Inferior parietal cortex (tissue), 1 donor: ENCODE measurements around the gene KCNJ9.
"Not testable (repeated sequence)": the region's sequence is repeated elsewhere in the genome, so short reads cannot be mapped to it uniquely, and the experiment has no call there.

ENCODE experiments used
- DNase-seq: peaks from one replicate; pipeline ENCODE4 v3.0.0-alpha.2; 2016; ENCODE audit errors: extremely low spot score

Gene KCNJ9

GRCh38 chr1:160081261-160081936 is at the start of gene KCNJ9:
TSS of gene KCNJ9 (plus strand) at chr1:160081538. CDS start at chr1:160084031, 2,493 bp downstream.
- DNase-seq, result peak; percentile 86

- DNase-seq, result no peak
These were observed 49.0 kb upstream of the KCNJ9 start for GRCh38 chr1:160032165-160032820.

DNA sequence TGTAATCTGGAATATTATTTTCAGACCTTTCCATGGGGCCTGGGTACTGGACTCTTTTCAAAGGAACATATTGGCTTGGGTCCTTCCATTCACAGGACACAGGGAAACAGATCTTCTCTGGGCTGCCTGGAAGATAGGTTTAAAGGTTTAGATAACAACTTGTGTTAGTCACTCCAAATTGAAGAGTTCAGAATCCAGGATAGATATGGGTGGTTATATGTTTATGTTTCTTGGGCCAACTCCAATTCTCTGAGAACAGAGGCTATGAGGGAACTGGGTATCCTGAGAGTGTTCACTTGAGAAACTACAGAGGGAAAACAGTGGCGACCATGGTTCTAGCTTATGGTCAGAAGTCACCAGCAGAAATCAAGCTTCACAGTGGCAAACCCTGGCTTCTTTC is 40.9 kb upstream of the KCNJ9 start:
- no peak for DNase-seq

DNA sequence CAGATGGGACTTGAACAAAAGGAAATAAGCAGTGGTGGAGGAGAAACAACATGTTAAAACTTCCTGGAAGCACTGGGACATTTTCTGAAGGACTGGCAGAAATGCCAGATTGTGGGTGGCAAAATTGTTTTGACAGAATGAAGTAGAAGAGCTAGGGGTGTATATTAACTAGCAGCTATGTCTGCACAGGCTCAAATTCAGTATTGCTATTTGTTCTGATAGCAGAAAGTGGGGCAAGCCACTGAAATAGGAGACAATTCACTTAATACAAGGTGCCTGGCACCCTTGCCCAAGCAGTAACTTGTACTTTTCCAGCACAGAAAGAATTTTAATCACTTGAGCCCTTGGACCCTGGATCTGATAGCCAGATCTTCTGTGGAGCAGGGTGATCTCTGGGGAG is 37.8 kb upstream of the KCNJ9 start:
- no peak for DNase-seq

- no peak for DNase-seq
These were observed 35.7 kb upstream of the KCNJ9 start for GRCh38 chr1:160045653-160046052.

DNA sequence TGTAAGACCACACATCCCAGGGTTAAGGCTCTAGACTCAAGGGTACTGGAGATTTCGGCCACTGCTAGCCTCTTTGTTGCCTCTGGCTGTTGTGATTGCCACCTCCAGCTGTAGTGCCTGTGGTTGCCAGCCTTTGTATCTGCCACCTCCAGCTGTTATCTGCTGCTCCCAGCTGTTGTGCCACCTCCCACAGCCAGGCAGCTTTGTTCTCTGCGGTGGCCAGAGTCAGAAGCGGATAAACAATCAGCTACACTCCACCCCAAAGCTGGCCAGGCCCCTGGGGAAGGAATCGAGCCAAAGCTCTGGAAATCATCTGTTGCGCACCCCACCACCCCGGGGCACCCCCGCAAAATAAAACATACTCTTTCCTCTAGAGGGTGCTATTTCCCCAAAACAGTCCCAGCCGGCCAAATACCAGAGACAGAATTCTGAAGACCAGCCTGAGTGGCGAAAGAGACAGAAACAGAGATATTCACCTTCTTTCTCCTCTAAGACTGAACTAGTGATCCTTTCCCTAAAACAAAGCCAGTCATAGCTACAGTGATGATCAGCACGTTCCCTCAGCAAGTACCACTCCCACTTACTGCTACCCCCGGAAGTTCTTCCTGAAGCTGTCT is 34.7 kb upstream of the KCNJ9 start:
- DNase-seq, result peak; percentile 94

GRCh38 chr1:160047111-160047991 is 34.0 kb upstream of the KCNJ9 start:
- DNase-seq, result no peak

DNA sequence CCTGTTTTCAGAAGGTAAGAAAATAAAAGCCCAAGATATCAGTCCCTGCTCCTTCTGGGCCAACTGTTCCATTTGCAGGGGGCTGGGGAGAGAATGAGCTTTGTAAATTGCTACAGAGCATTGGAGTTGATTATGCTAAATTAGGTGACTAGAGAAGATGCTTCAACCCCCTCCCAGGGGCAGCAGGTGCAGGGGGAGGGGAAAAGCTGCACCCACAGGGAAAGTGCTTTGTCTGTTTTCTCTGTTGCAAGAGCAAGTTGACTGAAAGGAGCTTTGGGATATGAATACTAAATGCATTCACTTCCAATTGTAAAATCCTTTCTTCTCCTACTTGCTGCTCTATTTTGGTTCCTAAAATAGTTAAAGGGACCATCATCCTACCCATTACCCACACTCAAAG is 33.0 kb upstream of the KCNJ9 start:
- no peak for DNase-seq

DNA sequence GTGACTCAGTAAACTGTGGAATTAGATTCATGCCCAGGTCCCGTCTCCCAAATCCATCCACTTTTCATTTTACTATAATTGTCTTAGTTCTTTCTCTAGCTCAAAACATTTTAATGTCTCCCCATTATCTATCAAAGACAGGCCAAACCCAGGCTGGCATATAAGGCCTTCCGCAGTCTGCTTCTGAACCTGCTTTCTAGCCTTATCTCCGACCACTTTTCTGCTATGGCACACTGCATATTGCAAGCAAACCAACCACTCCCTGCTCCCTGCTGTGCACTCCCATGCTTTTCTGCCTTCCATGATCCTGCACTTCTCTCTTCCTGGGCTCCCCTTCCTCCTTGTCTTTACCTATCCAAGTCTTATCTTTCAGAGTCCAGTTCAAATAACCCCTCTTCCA is 32.2 kb upstream of the KCNJ9 start:
- no peak for DNase-seq

- not testable (repeated sequence) for DNase-seq
These were observed 31.2 kb upstream of the KCNJ9 start for GRCh38 chr1:160050182-160050581.

DNA sequence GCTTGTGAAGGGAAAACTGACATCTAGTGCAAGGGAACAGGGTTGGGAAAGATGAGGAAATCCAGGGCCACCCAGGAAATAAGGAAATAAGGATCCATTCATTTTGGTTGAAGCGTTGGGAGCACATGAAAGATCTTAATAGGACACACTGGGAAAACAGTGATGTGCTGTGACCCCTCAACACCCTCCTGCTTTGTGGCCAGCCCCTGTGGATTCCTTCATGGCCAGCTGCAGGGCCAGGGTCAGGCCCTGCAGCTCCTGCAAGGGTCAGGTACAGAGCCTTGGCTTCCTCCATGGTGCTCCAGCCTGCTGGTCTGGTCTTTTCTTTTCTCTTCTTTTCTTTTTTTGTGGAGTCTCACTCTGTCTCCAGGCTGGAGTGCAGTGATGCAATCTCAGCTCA is 30.7 kb upstream of the KCNJ9 start:
- DNase-seq, result no peak

GRCh38 chr1:160052936-160053335 is 28.4 kb upstream of the KCNJ9 start:
- no peak for DNase-seq

- no peak for DNase-seq
These were observed 27.6 kb upstream of the KCNJ9 start for GRCh38 chr1:160053548-160054365.

- DNase-seq, result no peak
These were observed 24.6 kb upstream of the KCNJ9 start for GRCh38 chr1:160056648-160057169.

DNA sequence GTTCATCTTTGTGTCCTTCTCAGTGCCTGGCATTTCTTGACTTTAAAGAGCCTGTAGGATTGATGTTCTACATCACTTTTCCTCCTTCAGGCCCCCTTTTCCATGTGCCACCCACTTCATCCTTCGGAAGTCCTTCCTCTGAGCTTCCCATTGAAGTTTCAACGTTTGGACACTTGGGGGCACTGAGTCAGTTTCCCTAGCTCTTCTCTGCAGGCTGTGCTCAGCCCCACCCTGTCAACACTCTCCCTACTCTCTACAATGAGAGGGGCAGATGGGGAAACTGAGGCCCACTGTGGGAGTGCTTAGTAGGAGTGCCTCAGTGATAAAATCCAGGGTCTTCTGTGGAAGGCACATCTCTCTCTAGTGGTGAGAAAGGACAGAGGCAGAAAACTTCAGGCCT is 23.3 kb upstream of the KCNJ9 start:
- no peak for DNase-seq

DNA sequence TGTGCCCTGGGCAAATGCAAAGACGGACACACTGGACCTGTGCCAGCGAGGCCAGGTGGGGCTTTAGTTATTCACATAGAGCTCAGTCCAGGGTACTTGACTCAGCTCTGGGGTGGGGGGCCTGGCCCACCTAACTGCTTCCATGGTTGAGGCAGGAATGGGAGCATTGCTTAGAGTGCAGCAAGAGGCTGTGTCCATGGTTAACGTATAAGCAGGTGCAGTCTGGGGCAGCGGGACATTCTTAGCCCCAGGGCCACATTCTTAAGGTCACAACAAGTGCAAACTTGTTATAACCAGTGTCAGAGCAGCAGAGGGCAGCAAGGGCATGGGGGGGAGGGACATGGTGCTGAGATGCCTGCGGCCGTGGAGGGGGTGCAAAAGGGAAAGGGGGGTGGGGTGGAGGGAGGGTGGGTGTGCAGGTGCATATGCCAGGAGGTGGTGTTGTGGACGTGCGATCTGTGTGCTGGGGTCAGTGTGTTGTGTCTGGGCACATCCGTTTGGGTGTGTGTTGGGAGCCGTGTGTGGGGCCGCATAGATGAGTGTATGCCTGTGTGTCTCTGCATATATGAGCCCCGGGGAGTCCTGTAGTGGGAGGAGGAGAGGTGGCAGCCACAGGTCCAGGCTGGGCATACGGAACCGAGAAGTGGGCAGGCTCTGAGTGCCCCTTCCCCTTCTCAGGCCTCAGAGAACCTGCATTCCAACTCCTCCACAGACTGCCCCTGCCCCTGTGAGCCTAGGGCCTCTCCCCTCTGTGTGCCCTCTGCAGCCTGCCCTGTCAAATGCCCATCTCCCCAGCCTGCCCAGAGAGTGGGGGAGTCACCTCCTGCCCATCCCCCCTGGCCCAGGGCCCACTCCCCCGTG is 19.7 kb upstream of the KCNJ9 start:
- no peak for DNase-seq

DNA sequence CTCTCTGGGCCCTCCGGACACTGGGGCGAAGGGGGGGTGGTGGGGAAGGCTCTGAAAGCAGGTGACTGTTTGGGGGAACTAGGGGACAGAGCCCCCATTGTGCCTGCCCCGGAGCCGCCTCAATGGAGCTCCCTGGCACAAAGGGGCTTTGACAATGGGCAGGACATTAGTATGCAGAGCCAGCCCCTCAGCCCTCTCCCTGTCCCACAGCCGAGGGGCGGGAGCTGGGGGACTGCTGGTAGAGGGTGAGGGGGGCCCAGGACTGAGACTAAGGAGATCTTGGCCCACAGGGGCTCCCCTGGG is 19.2 kb upstream of the KCNJ9 start:
- peak; percentile 86 for DNase-seq

DNA sequence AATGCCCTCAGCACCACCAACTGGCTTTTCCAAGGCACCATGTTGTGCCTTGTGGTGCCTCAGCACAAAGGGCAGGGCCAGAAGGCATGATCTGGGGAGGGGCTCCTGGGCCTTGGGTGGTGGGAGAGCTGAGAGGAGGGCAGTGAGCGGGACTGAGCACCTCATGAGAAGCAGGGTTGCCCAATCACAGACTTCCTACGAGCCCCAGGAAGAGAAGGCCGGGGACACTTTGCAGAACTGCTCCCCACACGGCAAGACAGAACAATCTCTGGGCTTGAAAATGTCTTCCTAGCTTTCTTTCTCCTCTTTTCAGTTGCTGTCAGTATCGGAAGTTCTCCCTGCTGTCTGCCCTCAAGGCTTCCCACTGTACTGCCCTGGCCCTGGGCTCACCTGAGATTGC is 18.2 kb upstream of the KCNJ9 start:
- no peak for DNase-seq

- DNase-seq, result no peak
These were observed 17.2 kb upstream of the KCNJ9 start for GRCh38 chr1:160064164-160064563.

- no peak for DNase-seq
These were observed 16.6 kb upstream of the KCNJ9 start for GRCh38 chr1:160064746-160065145.
